Measurements from ENCODE around the gene KPNB1.

Gene KPNB1

GRCh38 chr17:47687748-47688147 lies 38.0 kb downstream of the KPNB1 start (continued):
- TF ChIP-seq ZBTB11 (tag by site-specific recombination; conservative IDR thresholded peaks at IDR 0.05; ENCODE audit: low read depth) (no peak), GFI1B (tag by site-specific recombination; IDR thresholded peaks at IDR 0.05) (no peak), ZNF37A (tag by site-specific recombination; IDR thresholded peaks at IDR 0.05) (no peak), ZNF24 (tag by site-specific recombination; IDR thresholded peaks at IDR 0.05) (no peak), ZNF26 (tag by site-specific recombination; IDR thresholded peaks at IDR 0.05) (no peak), ZNF2 (tag by site-specific recombination; IDR thresholded peaks at IDR 0.05) (no peak), ZNF354C (tag by site-specific recombination; IDR thresholded peaks at IDR 0.05; ENCODE audit: borderline replicate concordance, low read depth) (no peak), ZNF394 (tag by site-specific recombination; IDR thresholded peaks at IDR 0.05; ENCODE audit: borderline replicate concordance) (peak; percentile 64; the same call in 1 of the 2 replicates), ZSCAN16 (tag by site-specific recombination; IDR thresholded peaks at IDR 0.05) (no peak), HOXD13 (CRISPR knock-in tag; IDR thresholded peaks at IDR 0.05; ENCODE audit: borderline replicate concordance) (no peak), ZNF112 (tag by site-specific recombination; IDR thresholded peaks at IDR 0.05) (no peak), ZNF174 (tag by site-specific recombination; IDR thresholded peaks at IDR 0.05) (no peak), BCL11A (tag by site-specific recombination; IDR thresholded peaks at IDR 0.05; ENCODE audit: low read depth) (no peak), ZBTB26 (tag by site-specific recombination; optimal IDR thresholded peaks at IDR 0.05) (no peak), KLF10 (tag by site-specific recombination; IDR thresholded peaks at IDR 0.05) (no peak), ZNF223 (tag by site-specific recombination; IDR thresholded peaks at IDR 0.05) (no peak), ZNF701 (tag by site-specific recombination; IDR thresholded peaks at IDR 0.05) (no peak), ZEB2 (tag by site-specific recombination; IDR thresholded peaks at IDR 0.05) (no peak), ZXDB (tag by site-specific recombination; IDR thresholded peaks at IDR 0.05) (no peak), SP3 (tag by site-specific recombination; IDR thresholded peaks at IDR 0.05) (no peak), ZNF707 (tag by site-specific recombination; IDR thresholded peaks at IDR 0.05) (no peak)

GRCh38 chr17:47690121-47690520 lies 40.4 kb downstream of the KPNB1 start:
- Histone ChIP-seq H3K27ac (ENCODE audit: extremely low read depth, low read depth, low read length) (no peak overlapping the region), H3K4me1 (ENCODE audit: control insufficient read depth, insufficient read depth, low read length) (peaks cover 12% of the 10 kb centered on the region), H3K4me3 (ENCODE audit: low read depth, low read length) (no peak overlapping the region), H3K9me3 (ENCODE audit: control insufficient read depth, insufficient read depth, low read depth, low read length) (no peaks in the 10 kb centered on the region), H3K36me3 (ENCODE audit: control insufficient read depth in 2 of 2, insufficient read depth in 1 of 2, low read length in 2 of 2) (peaks cover 0 to 18% of the 10 kb centered on the region in 2 experiments; a peak in 1 of 3 replicates)
- peak; percentile 85 for TF ChIP-seq ZFHX2 (tag by site-specific recombination; conservative IDR thresholded peaks at IDR 0.05)
- no peak for TF ChIP-seq ZNF548 (tag by site-specific recombination; IDR thresholded peaks at IDR 0.05)
- TF ChIP-seq EGR2 (tag by site-specific recombination; IDR thresholded peaks at IDR 0.05; ENCODE audit: low read depth) = peak; percentile 78
- no peak for TF ChIP-seq ZNF214 (tag by site-specific recombination; IDR thresholded peaks at IDR 0.05; ENCODE audit: borderline replicate concordance)
- no peak for TF ChIP-seq GLIS1 (tag by site-specific recombination; IDR thresholded peaks at IDR 0.05)
- no peak for TF ChIP-seq KLF9 (tag by site-specific recombination; IDR thresholded peaks at IDR 0.05; ENCODE audit: low read depth)
- TF ChIP-seq ZNF449 (tag by site-specific recombination; IDR thresholded peaks at IDR 0.05) = no peak
- ChIA-PET CTCF (interaction anchor here (1.6 kb wide), 1 partner anchor 23 kb away, joined by 3 read pairs; no protein-coding TSS in a partner anchor), POLR2A (interaction anchor here (3.5 kb wide), 1 partner anchor 40 kb away, joined by 18 read pairs; the partner anchor contains the start of gene KPNB1)
